Ascending aorta (tissue), 2 donors: ENCODE data around the gene MRPL20. TPM values are rescaled to one million over a fixed set of nuclear protein-coding genes. Genes with fewer than 3 reads are reported as not detected.
"Not testable (repeated sequence)": the region's sequence is repeated elsewhere in the genome, so short reads cannot be mapped to it uniquely, and the experiment has no call there.

ENCODE experiments used
- DNase-seq, 2 donors: peaks; one replicate each; pipeline ENCODE4 v3.0.0-alpha.2; 2019; ENCODE audit warnings: low spot score in 2 of 2
- H3K27ac ChIP-seq, 2 donors: fragments of 200-600 bp; sonication (generic); one replicate each; pipeline ENCODE4 v1.5.1; 2016 to 2017; ENCODE audit warnings: mild to moderate bottlenecking in 1 of 2
- H3K27me3 ChIP-seq: fragments of 200-600 bp; sonication (generic); one replicate; pipeline ENCODE4 v1.5.1; 2017
- H3K36me3 ChIP-seq, 2 donors: fragments of 200-600 bp; sonication (generic); one replicate each; pipeline ENCODE4 v1.5.1; 2016
- H3K4me1 ChIP-seq, 2 donors: fragments of 200-600 bp; sonication (generic); one replicate each; pipeline ENCODE4 v1.5.1; 2016 to 2017; ENCODE audit warnings: mild to moderate bottlenecking in 1 of 2
- H3K4me3 ChIP-seq, 2 donors: fragments of 200-600 bp; sonication (generic); one replicate each; pipeline ENCODE4 v1.5.1; 2016 to 2017; ENCODE audit warnings: mild to moderate bottlenecking in 1 of 2
- H3K9me3 ChIP-seq, 2 donors: fragments of 200-600 bp; sonication (generic); one replicate each; pipeline ENCODE4 v1.5.1; 2016
- intact Hi-C: fragments of 100-400 bp; cut with DNase I; formaldehyde crosslinking; loops from one replicate; pipeline ENCODE4 v1.15.1; 2023
- total RNA-seq: library from RNA; depleted of rRNA; stranded (reverse); fragments of >200 nt; gene quantifications from one replicate; pipeline ENCODE4 v1.1.0, GENCODE V29; 2016
- TF ChIP-seq, protein P1 (sequence below), 3 experiments: fragments of 200-600 bp in 2 of 3; fragments of 450-650 bp in 1 of 3; sonication (generic) in 2 of 3; IDR thresholded peaks; one replicate each; pipeline ENCODE4 v1.5.1; 2016 to 2019; ENCODE audit warnings: antibody characterized with exemption in 3 of 3, mild to moderate bottlenecking in 1 of 3, moderate library complexity in 1 of 3

MRPL20 gene
- total RNA-seq, 1 donor from 2014 or later = 63.4 TPM

- no peaks in the 10 kb centered on the region for H3K27me3 ChIP-seq
- peak overlapping the region; percentile 68 to 93 for H3K4me3 ChIP-seq
- TF ChIP-seq, protein P1, sequence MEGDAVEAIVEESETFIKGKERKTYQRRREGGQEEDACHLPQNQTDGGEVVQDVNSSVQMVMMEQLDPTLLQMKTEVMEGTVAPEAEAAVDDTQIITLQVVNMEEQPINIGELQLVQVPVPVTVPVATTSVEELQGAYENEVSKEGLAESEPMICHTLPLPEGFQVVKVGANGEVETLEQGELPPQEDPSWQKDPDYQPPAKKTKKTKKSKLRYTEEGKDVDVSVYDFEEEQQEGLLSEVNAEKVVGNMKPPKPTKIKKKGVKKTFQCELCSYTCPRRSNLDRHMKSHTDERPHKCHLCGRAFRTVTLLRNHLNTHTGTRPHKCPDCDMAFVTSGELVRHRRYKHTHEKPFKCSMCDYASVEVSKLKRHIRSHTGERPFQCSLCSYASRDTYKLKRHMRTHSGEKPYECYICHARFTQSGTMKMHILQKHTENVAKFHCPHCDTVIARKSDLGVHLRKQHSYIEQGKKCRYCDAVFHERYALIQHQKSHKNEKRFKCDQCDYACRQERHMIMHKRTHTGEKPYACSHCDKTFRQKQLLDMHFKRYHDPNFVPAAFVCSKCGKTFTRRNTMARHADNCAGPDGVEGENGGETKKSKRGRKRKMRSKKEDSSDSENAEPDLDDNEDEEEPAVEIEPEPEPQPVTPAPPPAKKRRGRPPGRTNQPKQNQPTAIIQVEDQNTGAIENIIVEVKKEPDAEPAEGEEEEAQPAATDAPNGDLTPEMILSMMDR (IDR thresholded peaks at IDR 0.05) = peak in 1 of 3 experiments; percentile 10
- intact Hi-C loops = loop anchor here (1.0 to 10.0 kb wide), 8 partner anchors 8 to 293 kb away; partner anchors contain the start of genes ATAD3A, ATAD3B, AURKAIP1 and C1orf159
- H3K36me3 ChIP-seq = peaks cover 15 to 29% of the 10 kb centered on the region in 2 donors
- H3K9me3 ChIP-seq = no peaks in the 10 kb centered on the region
- H3K27ac ChIP-seq = peak overlapping the region; percentile 72 to 77
- peaks cover 7 to 25% of the 10 kb centered on the region in 2 donors for H3K4me1 ChIP-seq
- DNase-seq = no peak
These were observed 684 bp upstream of the MRPL20 start for GRCh38 chr1:1407636-1408318.

- Histone ChIP-seq H3K4me3 (peak overlapping the region; percentile 68 to 93), H3K4me1 (peaks cover 7 to 25% of the 10 kb centered on the region in 2 donors), H3K9me3 (no peaks in the 10 kb centered on the region), H3K27me3 (no peaks in the 10 kb centered on the region), H3K36me3 (peaks cover 27 to 44% of the 10 kb centered on the region in 2 donors), H3K27ac (peak overlapping the region; percentile 72 to 77)
- TF ChIP-seq, protein P1 (IDR thresholded peaks at IDR 0.05) = no peak
- intact Hi-C loops = loop anchor here (2.0 to 10.0 kb wide), 5 partner anchors 57 to 291 kb away; partner anchors contain the start of genes ATAD3A, C1orf159, DVL1 and MIB2
- DNase-seq = no peak
These were observed 832 bp downstream of the MRPL20 start for GRCh38 chr1:1406101-1406820.

DNA sequence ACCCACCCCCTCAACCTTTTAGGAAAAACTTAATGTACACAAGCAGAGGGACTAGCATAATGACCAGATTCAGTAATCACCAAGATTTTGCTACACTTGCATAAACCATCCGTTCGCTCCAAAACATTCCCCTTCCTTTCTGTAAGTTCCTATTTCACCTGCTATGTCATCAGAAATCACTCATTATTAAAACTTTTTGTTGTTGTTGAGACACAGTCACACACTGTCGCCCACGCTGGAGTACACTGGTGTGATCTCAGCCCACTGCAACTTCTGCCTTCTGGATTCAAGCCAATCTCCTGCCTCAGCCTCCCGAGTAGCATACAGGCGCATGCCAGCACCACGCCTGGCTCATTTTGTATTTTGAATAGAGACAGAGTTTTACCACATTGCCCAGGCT lies 3.4 kb downstream of the MRPL20 start:
- no peak for DNase-seq
- intact Hi-C loops = loop anchor here (10.0 kb wide), 3 partner anchors 111 to 289 kb away; partner anchors contain the start of genes ATAD3A, C1orf159 and MIB2
- peaks cover 11 to 35% of the 10 kb centered on the region in 2 donors for H3K4me1 ChIP-seq
- no peaks in the 10 kb centered on the region for H3K27me3 ChIP-seq
- H3K4me3 ChIP-seq = no peak overlapping the region
- H3K9me3 ChIP-seq = no peaks in the 10 kb centered on the region
- TF ChIP-seq, protein P1 (IDR thresholded peaks at IDR 0.05) = no peak
- H3K36me3 ChIP-seq = peaks cover 29 to 52% of the 10 kb centered on the region in 2 donors
- no peak overlapping the region for H3K27ac ChIP-seq

DNA sequence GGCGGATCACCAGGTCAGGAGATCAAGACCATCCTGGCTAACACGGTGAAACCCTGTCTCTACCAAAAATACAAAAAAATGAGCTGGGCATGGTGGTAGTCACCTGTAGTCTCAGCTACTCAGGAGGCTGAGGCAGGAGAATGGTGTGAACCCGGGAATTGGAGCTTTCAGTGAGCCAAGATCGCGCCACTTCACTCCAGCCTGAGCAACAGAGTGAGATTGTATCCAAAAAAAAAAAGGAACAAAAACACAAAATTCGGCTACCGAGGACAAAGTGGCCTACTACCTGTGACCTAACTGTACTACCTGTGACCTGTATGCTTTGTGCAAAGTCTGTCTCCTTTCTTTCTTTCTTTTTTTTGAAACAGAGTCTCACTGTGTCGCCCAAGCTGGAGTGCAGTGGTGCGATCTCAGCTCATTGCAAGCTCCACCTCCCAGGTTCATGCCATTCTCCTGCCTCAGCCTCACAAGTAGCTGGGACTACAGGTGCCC lies 4.1 kb downstream of the MRPL20 start:
- not testable (repeated sequence) for DNase-seq, H3K27me3 ChIP-seq, H3K4me3 ChIP-seq, H3K27ac ChIP-seq, H3K9me3 ChIP-seq
- intact Hi-C loops = loop anchor here (10.0 kb wide), 3 partner anchors 112 to 288 kb away; partner anchors contain the start of genes ATAD3A, C1orf159 and MIB2
- H3K4me1 ChIP-seq = peaks cover 17 to 32% of the 10 kb centered on the region in 2 donors
- peaks cover 29 to 53% of the 10 kb centered on the region in 2 donors for H3K36me3 ChIP-seq

GRCh38 chr1:1402072-1402900 lies 4.8 kb downstream of the MRPL20 start:
- intact Hi-C loops = loop anchor here (10.0 kb wide), 3 partner anchors 113 to 287 kb away; partner anchors contain the start of genes ATAD3A, C1orf159 and MIB2
- Histone ChIP-seq H3K36me3 (peaks cover 33 to 59% of the 10 kb centered on the region in 2 donors), H3K27ac (no peak overlapping the region), H3K27me3 (no peaks in the 10 kb centered on the region), H3K4me3 (no peak overlapping the region), H3K9me3 (no peaks in the 10 kb centered on the region), H3K4me1 (peaks cover 17 to 37% of the 10 kb centered on the region in 2 donors)
- no peak for DNase-seq
- TF ChIP-seq, protein P1 (IDR thresholded peaks at IDR 0.05) = peak in 2 of 3 experiments; percentile 21 to 30
